Testis (tissue), 3 donors: ENCODE data around the gene RDM1. TPM values are rescaled to one million over a fixed set of nuclear protein-coding genes. Genes with fewer than 3 reads are reported as not detected.

Experiments used
- DNase-seq: peaks from one replicate; pipeline ENCODE4 v3.0.0-alpha.2; 2019
- H3K27ac ChIP-seq, 2 donors: fragments of 200-600 bp; sonication (generic); one replicate each; pipeline ENCODE4 v1.5.1; 2019
- H3K27me3 ChIP-seq: fragments of 200-600 bp; sonication (generic); one replicate; pipeline ENCODE4 v1.5.1; 2019
- H3K36me3 ChIP-seq: fragments of 200-600 bp; sonication (generic); one replicate; pipeline ENCODE4 v1.5.1; 2017; ENCODE audit warnings: low read depth; ENCODE audit errors: missing control alignments
- H3K4me1 ChIP-seq: fragments of 200-600 bp; sonication (generic); one replicate; pipeline ENCODE4 v1.5.1; 2019
- H3K4me3 ChIP-seq, 2 donors: fragments of 200-600 bp; sonication (generic); one replicate each; pipeline ENCODE4 v1.5.1; 2017 to 2019
- H3K9me3 ChIP-seq: fragments of 200-600 bp; sonication (generic); one replicate; pipeline ENCODE4 v1.5.1; 2017
- POLR2A ChIP-seq: fragments of 450-650 bp; IDR thresholded peaks from one replicate; pipeline ENCODE4 v1.6.1; 2017; ENCODE audit warnings: antibody characterized with exemption, mild to moderate bottlenecking, moderate library complexity
- WGBS, 2 donors: methylation state at CpG; one replicate each; pipeline ENCODE4 v1.1.5; 2018; 5-methylcytosine and 5-hydroxymethylcytosine counted together
- intact Hi-C: fragments of 100-400 bp; cut with DNase I; formaldehyde crosslinking; loops from one replicate; pipeline ENCODE4 v1.15.1; 2023; ENCODE audit warnings: low total_unique reads
- polyA plus RNA-seq: library from polyadenylated mRNA; stranded (reverse); fragments of 350-450 nt; fragmentation: Illumina TruSeq; extraction: RNeasy Lipid Tissue Mini Kit (QIAGEN cat#74804); gene quantifications from one replicate; pipeline ENCODE4 v1.2.3, GENCODE V29; 2014; ENCODE audit warnings: low read depth, low replicate concordance; ENCODE audit not compliant: insufficient read depth
- total RNA-seq, 2 donors: library from RNA; depleted of rRNA; stranded (reverse); fragments of >200 nt; gene quantifications; one replicate each; pipeline ENCODE4 v1.2.3, GENCODE V29; 2016
- TF ChIP-seq, protein P1 (sequence below), 3 experiments: fragments of 450-650 bp in 2 of 3; fragments of 200-600 bp in 1 of 3; sonication (generic) in 1 of 3; IDR thresholded peaks; one replicate each; pipeline ENCODE4 v1.5.1; 2016 to 2019; ENCODE audit warnings: antibody characterized with exemption in 3 of 3, mild to moderate bottlenecking in 2 of 3, moderate library complexity in 1 of 3

The RDM1 gene
- total and polyA plus RNA-seq, 3 donors from 2014 or later: 9.6 to 19.3 (median 18.6) TPM

GRCh38 chr17:35914354-35914753 is 16.2 kb downstream of the RDM1 start:
- WGBS, 2 donors: 90% methylated on average over 1 of the region's 1 CpG; no CpG with 5 or more reads in 1 of the 2 donors
- H3K9me3 ChIP-seq: no peaks in the 10 kb centered on the region
- TF ChIP-seq, protein P1, sequence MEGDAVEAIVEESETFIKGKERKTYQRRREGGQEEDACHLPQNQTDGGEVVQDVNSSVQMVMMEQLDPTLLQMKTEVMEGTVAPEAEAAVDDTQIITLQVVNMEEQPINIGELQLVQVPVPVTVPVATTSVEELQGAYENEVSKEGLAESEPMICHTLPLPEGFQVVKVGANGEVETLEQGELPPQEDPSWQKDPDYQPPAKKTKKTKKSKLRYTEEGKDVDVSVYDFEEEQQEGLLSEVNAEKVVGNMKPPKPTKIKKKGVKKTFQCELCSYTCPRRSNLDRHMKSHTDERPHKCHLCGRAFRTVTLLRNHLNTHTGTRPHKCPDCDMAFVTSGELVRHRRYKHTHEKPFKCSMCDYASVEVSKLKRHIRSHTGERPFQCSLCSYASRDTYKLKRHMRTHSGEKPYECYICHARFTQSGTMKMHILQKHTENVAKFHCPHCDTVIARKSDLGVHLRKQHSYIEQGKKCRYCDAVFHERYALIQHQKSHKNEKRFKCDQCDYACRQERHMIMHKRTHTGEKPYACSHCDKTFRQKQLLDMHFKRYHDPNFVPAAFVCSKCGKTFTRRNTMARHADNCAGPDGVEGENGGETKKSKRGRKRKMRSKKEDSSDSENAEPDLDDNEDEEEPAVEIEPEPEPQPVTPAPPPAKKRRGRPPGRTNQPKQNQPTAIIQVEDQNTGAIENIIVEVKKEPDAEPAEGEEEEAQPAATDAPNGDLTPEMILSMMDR (IDR thresholded peaks at IDR 0.05): no peak
- no peak for TF ChIP-seq POLR2A
- no peak overlapping the region for H3K4me3 ChIP-seq
- DNase-seq: no peak
- no peaks in the 10 kb centered on the region for H3K4me1 ChIP-seq
- no peaks in the 10 kb centered on the region for H3K27me3 ChIP-seq
- no peak overlapping the region for H3K27ac ChIP-seq
- intact Hi-C loops: no loop called here
- H3K36me3 ChIP-seq: no peaks in the 10 kb centered on the region

- DNase-seq: no peak
- Histone ChIP-seq H3K27me3 (no peaks in the 10 kb centered on the region), H3K9me3 (no peaks in the 10 kb centered on the region), H3K27ac (no peak overlapping the region), H3K4me1 (no peaks in the 10 kb centered on the region), H3K36me3 (no peaks in the 10 kb centered on the region), H3K4me3 (no peak overlapping the region)
- intact Hi-C loops: no loop called here
- WGBS, 2 donors: 90 to 94% methylated on average over 4 of the region's 4 CpGs
- TF ChIP-seq, protein P1 (IDR thresholded peaks at IDR 0.05): no peak
- no peak for TF ChIP-seq POLR2A
Observed at GRCh38 chr17:35913609-35914008, 17.0 kb downstream of the RDM1 start.

GRCh38 chr17:35912942-35913341 is 17.6 kb downstream of the RDM1 start:
- 86 to 90% methylated on average over 2 of the region's 2 CpGs for WGBS, 2 donors
- H3K27me3 ChIP-seq: no peaks in the 10 kb centered on the region
- H3K4me1 ChIP-seq: no peaks in the 10 kb centered on the region
- H3K27ac ChIP-seq: no peak overlapping the region
- H3K4me3 ChIP-seq: no peak overlapping the region
- TF ChIP-seq, protein P1 (IDR thresholded peaks at IDR 0.05): no peak
- no peak for TF ChIP-seq POLR2A
- no peaks in the 10 kb centered on the region for H3K36me3 ChIP-seq
- intact Hi-C loops: no loop called here
- no peak for DNase-seq
- no peaks in the 10 kb centered on the region for H3K9me3 ChIP-seq

- no peaks in the 10 kb centered on the region for H3K36me3 ChIP-seq
- no peaks in the 10 kb centered on the region for H3K9me3 ChIP-seq
- no peak for DNase-seq
- no peaks in the 10 kb centered on the region for H3K27me3 ChIP-seq
- no peak overlapping the region for H3K27ac ChIP-seq
- TF ChIP-seq POLR2A: no peak
- TF ChIP-seq, protein P1 (IDR thresholded peaks at IDR 0.05): no peak
- WGBS, 2 donors: 98 to 100% methylated on average over 3 of the region's 3 CpGs
- no peak overlapping the region for H3K4me3 ChIP-seq
- intact Hi-C loops: no loop called here
- no peaks in the 10 kb centered on the region for H3K4me1 ChIP-seq
Observed at GRCh38 chr17:35912339-35912912, 18.1 kb downstream of the RDM1 start.

DNA sequence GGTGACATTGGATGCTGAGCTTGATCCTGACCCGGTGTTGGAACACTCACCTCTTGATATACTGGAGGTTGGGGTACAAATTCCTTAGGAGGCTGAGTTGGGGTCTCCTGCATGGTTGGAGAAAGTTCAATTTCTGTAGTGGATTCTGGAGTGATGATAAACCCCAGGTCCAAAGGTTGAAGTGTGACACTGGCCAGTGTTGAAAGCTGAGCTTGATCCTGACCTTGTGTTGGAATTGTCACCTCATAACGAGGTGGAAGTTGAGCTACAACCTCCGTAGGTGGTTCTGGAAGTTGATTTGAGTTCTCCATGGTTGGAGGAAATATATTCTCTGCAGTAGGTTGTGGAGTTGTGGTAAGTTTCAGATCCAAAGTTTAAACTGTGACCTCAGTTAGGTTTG is 21.2 kb downstream of the RDM1 start:
- Histone ChIP-seq H3K4me3 (no peak overlapping the region), H3K27me3 (no peaks in the 10 kb centered on the region), H3K4me1 (no peaks in the 10 kb centered on the region), H3K36me3 (no peaks in the 10 kb centered on the region), H3K9me3 (no peaks in the 10 kb centered on the region), H3K27ac (no peak overlapping the region)
- 87 to 91% methylated on average over 3 of the region's 3 CpGs for WGBS, 2 donors
- intact Hi-C loops: no loop called here
- TF ChIP-seq, protein P1 (IDR thresholded peaks at IDR 0.05): no peak
- no peak for TF ChIP-seq POLR2A
- no peak for DNase-seq
